Activated CD4-positive, alpha-beta T cell treated with anti-CD3 and anti-CD28 coated beads, Interleukin-2, amount 10 ng/mL, durations not matched to agents 7 days and 5 days (primary cell): Measurements from ENCODE around the gene DUXB. TPM values are rescaled to one million over a fixed set of nuclear protein-coding genes. Genes with fewer than 3 reads are reported as not detected.

ENCODE experiments used
- CTCF ChIA-PET: fragments of 350-600 bp; sonication (Branson Sonifier 250); formaldehyde crosslinking; loops from one replicate; lab custom pipeline; 2021; ENCODE audit warnings: antibody characterized with exemption; lab: Charles Lee
- POLR2A ChIA-PET: fragments of 350-600 bp; sonication (Branson Sonifier 250); formaldehyde crosslinking; loops from one replicate; lab custom pipeline; 2021; ENCODE audit warnings: antibody characterized with exemption; lab: Charles Lee
- DNase-seq: peaks from one replicate; pipeline ENCODE4 v3.0.0-alpha.2; 2020
- H3K27ac Mint-ChIP-seq: one replicate; pipeline ENCODE4 v1.8.0; 2021; ENCODE audit warnings: mild to moderate bottlenecking, moderate library complexity, mixed read lengths
- H3K27me3 Mint-ChIP-seq: one replicate; pipeline ENCODE4 v1.8.0; 2021; ENCODE audit warnings: mixed read lengths
- H3K36me3 Mint-ChIP-seq: one replicate; pipeline ENCODE4 v1.8.0; 2021; ENCODE audit warnings: low read depth, mixed read lengths
- H3K4me1 Mint-ChIP-seq: one replicate; pipeline ENCODE4 v1.8.0; 2021; ENCODE audit warnings: mixed read lengths
- H3K4me3 Mint-ChIP-seq: one replicate; pipeline ENCODE4 v1.8.0; 2021; ENCODE audit warnings: mild to moderate bottlenecking, moderate library complexity, mixed read lengths
- H3K9me3 Mint-ChIP-seq: one replicate; pipeline ENCODE4 v1.8.0; 2021; ENCODE audit warnings: mixed read lengths
- total RNA-seq, 2 experiments: library from RNA; stranded (reverse); gene quantifications; one replicate each; pipeline ENCODE4 v1.2.3, GENCODE V29; 2021

The DUXB gene
- total RNA-seq, 2 experiments from 2014 or later: not detected

- H3K9me3 Mint-ChIP-seq: peaks cover 2% of the 10 kb centered on the region
- no peaks in the 10 kb centered on the region for H3K36me3 Mint-ChIP-seq
- no peak overlapping the region for H3K4me3 Mint-ChIP-seq
- no peak overlapping the region for H3K27ac Mint-ChIP-seq
- no peaks in the 10 kb centered on the region for H3K4me1 Mint-ChIP-seq
- no peaks in the 10 kb centered on the region for H3K27me3 Mint-ChIP-seq
- DNase-seq: no peak
- ChIA-PET CTCF (no interaction called here), POLR2A (no interaction called here)
Observed at GRCh38 chr16:75703306-75703705, 2.0 kb upstream of the DUXB start.

- ChIA-PET POLR2A (no interaction called here), CTCF (no interaction called here)
- Mint-ChIP-seq H3K27ac (no peak overlapping the region), H3K4me1 (no peaks in the 10 kb centered on the region), H3K36me3 (no peaks in the 10 kb centered on the region), H3K4me3 (no peak overlapping the region), H3K27me3 (no peaks in the 10 kb centered on the region), H3K9me3 (peaks cover 2% of the 10 kb centered on the region)
- DNase-seq: no peak
Observed at GRCh38 chr16:75702242-75702641, 981 bp upstream of the DUXB start.

GRCh38 chr16:75697571-75697970 lies 3.7 kb downstream of the DUXB start:
- no peak for DNase-seq
- no peaks in the 10 kb centered on the region for H3K4me1 Mint-ChIP-seq
- no peak overlapping the region for H3K27ac Mint-ChIP-seq
- H3K9me3 Mint-ChIP-seq: no peaks in the 10 kb centered on the region
- ChIA-PET CTCF (interaction anchor here (1.5 kb wide), 1 partner anchor 10 kb away, joined by 3 read pairs; no protein-coding TSS in a partner anchor), POLR2A (no interaction called here)
- H3K4me3 Mint-ChIP-seq: no peak overlapping the region
- no peaks in the 10 kb centered on the region for H3K36me3 Mint-ChIP-seq
- H3K27me3 Mint-ChIP-seq: no peaks in the 10 kb centered on the region

GRCh38 chr16:75695708-75696107 lies 5.6 kb downstream of the DUXB start:
- no peaks in the 10 kb centered on the region for H3K36me3 Mint-ChIP-seq
- no peaks in the 10 kb centered on the region for H3K9me3 Mint-ChIP-seq
- CTCF ChIA-PET: no interaction called here
- no peak overlapping the region for H3K27ac Mint-ChIP-seq
- POLR2A ChIA-PET: no interaction called here
- no peak overlapping the region for H3K4me3 Mint-ChIP-seq
- no peaks in the 10 kb centered on the region for H3K27me3 Mint-ChIP-seq
- peak; percentile 7 for DNase-seq
- H3K4me1 Mint-ChIP-seq: no peaks in the 10 kb centered on the region

- DNase-seq: no peak
- Mint-ChIP-seq H3K27ac (no peak overlapping the region), H3K27me3 (peaks cover 4% of the 10 kb centered on the region), H3K9me3 (peaks cover 11% of the 10 kb centered on the region), H3K4me1 (no peaks in the 10 kb centered on the region), H3K4me3 (no peak overlapping the region), H3K36me3 (no peaks in the 10 kb centered on the region)
- ChIA-PET CTCF (no interaction called here), POLR2A (no interaction called here)
Observed at GRCh38 chr16:75687361-75687760, 13.9 kb downstream of the DUXB start.

- Mint-ChIP-seq H3K4me3 (no peak overlapping the region), H3K9me3 (peaks cover 9% of the 10 kb centered on the region), H3K27me3 (peaks cover 4% of the 10 kb centered on the region), H3K36me3 (no peaks in the 10 kb centered on the region), H3K27ac (no peak overlapping the region), H3K4me1 (no peaks in the 10 kb centered on the region)
- no peak for DNase-seq
- CTCF ChIA-PET: no interaction called here
- POLR2A ChIA-PET: no interaction called here
Observed at GRCh38 chr16:75682308-75682707, 19.0 kb downstream of the DUXB start.

GRCh38 chr16:75679366-75679765 lies 21.9 kb downstream of the DUXB start:
- ChIA-PET POLR2A (no interaction called here), CTCF (no interaction called here)
- Mint-ChIP-seq H3K27ac (no peak overlapping the region), H3K9me3 (peaks cover 4% of the 10 kb centered on the region), H3K36me3 (no peaks in the 10 kb centered on the region), H3K27me3 (peaks cover 2% of the 10 kb centered on the region), H3K4me1 (no peaks in the 10 kb centered on the region), H3K4me3 (no peak overlapping the region)
- no peak for DNase-seq

- POLR2A ChIA-PET: no interaction called here
- Mint-ChIP-seq H3K36me3 (no peaks in the 10 kb centered on the region), H3K4me3 (no peak within 1 kb of the TSS), H3K4me1 (no peaks in the 10 kb centered on the region), H3K27me3 (no peaks in the 10 kb centered on the region), H3K9me3 (no peaks in the 10 kb centered on the region), H3K27ac (no peak within 1 kb of the TSS)
- CTCF ChIA-PET: interaction anchor here (0.6 kb wide), 1 partner anchor 97 kb away, joined by 3 read pairs; no protein-coding TSS in a partner anchor
- DNase-seq: no peak
Observed at GRCh38 chr16:75676909-75677308, 24.4 kb downstream of the DUXB start, which contains the start of gene CPHXL2. TSS of gene CPHXL2 (minus strand) at chr16:75677009. CDS start at chr16:75676999, 10 bp downstream.

- Mint-ChIP-seq H3K4me3 (no peak overlapping the region), H3K27ac (no peak overlapping the region), H3K4me1 (no peaks in the 10 kb centered on the region), H3K27me3 (no peaks in the 10 kb centered on the region), H3K36me3 (peaks cover under 1% of the 10 kb centered on the region), H3K9me3 (peaks cover 3% of the 10 kb centered on the region)
- POLR2A ChIA-PET: no interaction called here
- no peak for DNase-seq
- CTCF ChIA-PET: no interaction called here
Observed at GRCh38 chr16:75667503-75667902, 33.8 kb downstream of the DUXB start.

- ChIA-PET POLR2A (no interaction called here), CTCF (no interaction called here)
- H3K4me3 Mint-ChIP-seq: no peak overlapping the region
- no peak overlapping the region for H3K27ac Mint-ChIP-seq
- peaks cover 2% of the 10 kb centered on the region for H3K9me3 Mint-ChIP-seq
- H3K27me3 Mint-ChIP-seq: no peaks in the 10 kb centered on the region
- no peaks in the 10 kb centered on the region for H3K4me1 Mint-ChIP-seq
- peaks cover 34% of the 10 kb centered on the region for H3K36me3 Mint-ChIP-seq
- DNase-seq: no peak
Observed at GRCh38 chr16:75660726-75661302, 40.4 kb downstream of the DUXB start.

- ChIA-PET POLR2A (no interaction called here), CTCF (interaction anchor here (0.9 kb wide), 1 partner anchor 9 kb away, joined by 4 read pairs; no protein-coding TSS in a partner anchor)
- DNase-seq: no peak
- H3K9me3 Mint-ChIP-seq: no peaks in the 10 kb centered on the region
- H3K27ac Mint-ChIP-seq: no peak overlapping the region
- H3K4me1 Mint-ChIP-seq: no peaks in the 10 kb centered on the region
- no peaks in the 10 kb centered on the region for H3K27me3 Mint-ChIP-seq
- H3K36me3 Mint-ChIP-seq: peaks cover 38% of the 10 kb centered on the region
- H3K4me3 Mint-ChIP-seq: no peak overlapping the region
Observed at GRCh38 chr16:75660321-75660720, 40.9 kb downstream of the DUXB start.

- H3K9me3 Mint-ChIP-seq: no peaks in the 10 kb centered on the region
- peaks cover 12% of the 10 kb centered on the region for H3K4me1 Mint-ChIP-seq
- peaks cover 52% of the 10 kb centered on the region for H3K36me3 Mint-ChIP-seq
- H3K27me3 Mint-ChIP-seq: no peaks in the 10 kb centered on the region
- no peak overlapping the region for H3K27ac Mint-ChIP-seq
- DNase-seq: no peak
- POLR2A ChIA-PET: no interaction called here
- CTCF ChIA-PET: no interaction called here
- H3K4me3 Mint-ChIP-seq: no peak overlapping the region
Observed at GRCh38 chr16:75658175-75658574, 43.1 kb downstream of the DUXB start.

GRCh38 chr16:75653922-75654321 lies 47.3 kb downstream of the DUXB start:
- peaks cover 44% of the 10 kb centered on the region for H3K4me1 Mint-ChIP-seq

More at GRCh38 chr16:75653922-75654321, 47.3 kb downstream of the DUXB start:
- CTCF ChIA-PET: no interaction called here
- no peaks in the 10 kb centered on the region for H3K9me3 Mint-ChIP-seq
- no peaks in the 10 kb centered on the region for H3K27me3 Mint-ChIP-seq
- POLR2A ChIA-PET: interaction anchor here (0.7 kb wide), 1 partner anchor 22 kb away, joined by 4 read pairs; no protein-coding TSS in a partner anchor
- DNase-seq: no peak
- H3K4me3 Mint-ChIP-seq: no peak overlapping the region
- peak overlapping the region; percentile 58 for H3K27ac Mint-ChIP-seq
- H3K36me3 Mint-ChIP-seq: peaks cover 65% of the 10 kb centered on the region
